ENCODE data around the gene SPATA31A7.
"Not testable (repeated sequence)": the region's sequence is repeated elsewhere in the genome, so short reads cannot be mapped to it uniquely, and the experiment has no call there.

SPATA31A7 gene

GRCh38 chr9:61189736-61190135 lies at the start of gene SPATA31A7:
Gene SPATA31A7, plus strand, starts transcription at chr9:61190036. Its CDS starts 29 bp downstream, at chr9:61190065.
- DNase-seq: not testable (repeated sequence)

DNA sequence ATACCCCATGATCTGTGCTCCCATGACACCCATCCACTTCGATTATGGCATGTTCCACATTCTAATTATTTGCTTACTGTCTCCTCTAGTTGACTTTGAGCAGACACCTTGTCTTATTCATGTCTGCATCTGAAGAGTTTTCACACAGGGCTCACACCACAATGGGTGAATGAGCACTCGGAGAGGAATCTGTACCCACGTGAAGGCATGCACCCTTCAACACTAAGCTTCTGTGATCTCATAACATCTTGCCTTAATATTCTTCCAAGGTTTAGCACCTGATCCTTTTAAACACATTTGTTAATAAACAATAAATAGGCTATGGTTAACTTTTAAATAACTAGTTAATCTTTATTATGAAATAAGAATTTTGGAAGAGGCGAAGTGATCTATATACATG lies 36.6 kb downstream of the SPATA31A7 start:
- DNase-seq: not testable (repeated sequence)
